Pulmonary artery endothelial cell (primary cell): ENCODE data around the gene IL1R2. TPM values are rescaled to one million over a fixed set of nuclear protein-coding genes. Genes with fewer than 3 reads are reported as not detected.
A peak's percentile ranks its signal among the peaks of the same experiment; 100 is the strongest.

Experiments
- DNase-seq: peaks from one replicate; pipeline ENCODE4 v3.0.0-alpha.2; 2011; ENCODE audit warnings: low read depth, low spot score
- total RNA-seq: library from RNA; depleted of rRNA; stranded (reverse); fragments of >200 nt; gene quantifications from 2 replicates; pipeline ENCODE4 v1.2.3, GENCODE V29; 2014

IL1R2 gene
- total RNA-seq, 1 donor from 2014 or later = 0.13 TPM

GRCh38 chr2:102018823-102019445, 27.2 kb downstream of the IL1R2 start:
- no peak for DNase-seq

GRCh38 chr2:102020596-102021170, 28.9 kb downstream of the IL1R2 start:
- DNase-seq = peak; percentile 51

GRCh38 chr2:102021779-102022178, 30.0 kb downstream of the IL1R2 start:
- DNase-seq = no peak

- DNase-seq = no peak
Observed at GRCh38 chr2:102022884-102023539, 31.3 kb downstream of the IL1R2 start.

GRCh38 chr2:102024410-102024809, 32.6 kb downstream of the IL1R2 start:
- DNase-seq = no peak

GRCh38 chr2:102025016-102025501, 33.3 kb downstream of the IL1R2 start:
- DNase-seq = no peak

GRCh38 chr2:102025583-102026267, 34.0 kb downstream of the IL1R2 start:
- no peak for DNase-seq

- DNase-seq = no peak
Observed at GRCh38 chr2:102027036-102027980, 35.5 kb downstream of the IL1R2 start.

GRCh38 chr2:102028470-102028869, 36.7 kb downstream of the IL1R2 start:
- no peak for DNase-seq

GRCh38 chr2:102029405-102029804, 37.6 kb downstream of the IL1R2 start:
- no peak for DNase-seq

- no peak for DNase-seq
Observed at GRCh38 chr2:102029952-102030351, 38.2 kb downstream of the IL1R2 start.

GRCh38 chr2:102030502-102030854, 38.7 kb downstream of the IL1R2 start:
- DNase-seq = no peak

GRCh38 chr2:102030855-102031527, 39.2 kb downstream of the IL1R2 start:
- no peak for DNase-seq

- no peak for DNase-seq
Observed at GRCh38 chr2:102032368-102033030, 40.7 kb downstream of the IL1R2 start.

- DNase-seq = no peak
Observed at GRCh38 chr2:102033031-102033749, 41.4 kb downstream of the IL1R2 start.

GRCh38 chr2:102033750-102034682, 42.3 kb downstream of the IL1R2 start:
- DNase-seq = no peak

GRCh38 chr2:102034683-102035548, 43.2 kb downstream of the IL1R2 start:
- no peak for DNase-seq
